ENCODE data around the gene NLRP1. TPM values are rescaled to one million over a fixed set of nuclear protein-coding genes. Genes with fewer than 3 reads are reported as not detected.

NLRP1 gene
- total and polyA plus RNA-seq, 2 experiments from 2014 or later: 17.5 to 33.4 TPM

DNA sequence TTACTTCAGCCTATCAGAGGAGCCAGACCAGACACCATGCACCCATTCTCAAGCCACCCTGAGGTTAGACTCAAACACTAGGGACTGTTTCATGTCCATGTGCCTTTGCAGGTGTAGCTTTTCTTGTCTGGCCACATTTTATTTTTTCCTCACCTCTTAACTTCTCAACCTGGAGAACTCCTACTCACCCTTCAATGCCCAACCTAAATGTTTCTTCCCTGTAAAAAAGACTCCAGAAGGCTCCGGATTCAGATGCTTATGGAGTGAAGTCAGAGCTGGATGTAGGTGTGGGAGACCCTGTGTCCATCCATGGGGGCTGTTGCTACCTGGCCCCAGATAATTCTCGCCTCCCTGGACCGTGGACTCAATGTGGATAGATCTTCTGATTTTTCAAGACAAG, 44.0 kb upstream of the NLRP1 start:
- no peak overlapping the region for H3K4me2 ChIP-seq (ENCODE audit: unreplicated experiment)
- no peaks in the 10 kb centered on the region for H3K9me3 ChIP-seq (ENCODE audit: low read depth)
- no peak for DNase-seq
- H3K4me3 ChIP-seq: no peak overlapping the region
- no peaks in the 10 kb centered on the region for H4K20me1 ChIP-seq (ENCODE audit: insufficient read depth)
- no peak for TF ChIP-seq EZH2phosphoT487 (IDR thresholded peaks at IDR 0.05; ENCODE audit: insufficient read depth, low read depth)
- no peak for TF ChIP-seq EZH2 (IDR thresholded peaks at IDR 0.05; ENCODE audit: insufficient read depth, poor library complexity, severe bottlenecking)
- in situ Hi-C loops (cut with MboI): no loop called here
- H3K27ac ChIP-seq: no peak overlapping the region
- H3K27me3 ChIP-seq (replicated peaks; ENCODE audit: insufficient read depth): no peaks in the 10 kb centered on the region
- H3K4me1 ChIP-seq (ENCODE audit: insufficient read depth): peaks cover 21% of the 10 kb centered on the region
- H3K9ac ChIP-seq: no peak overlapping the region
- H3K36me3 ChIP-seq (ENCODE audit: low read depth): no peaks in the 10 kb centered on the region
- H2AFZ ChIP-seq: no peak overlapping the region
- H3F3A ChIP-seq (ENCODE audit: insufficient read depth): peaks cover 21% of the 10 kb centered on the region
- WGBS, 2 experiments (ENCODE audit: low coverage in 1 of 2, low lambda C conversion rate in 2 of 2, missing lambda C conversion rate in 2 of 2): 65 to 70% methylated on average over 3 of the region's 3 CpGs
- H3K9me2 ChIP-seq (ENCODE audit: insufficient read depth): no peaks in the 10 kb centered on the region
- no peaks in the 10 kb centered on the region for H3K79me2 ChIP-seq (ENCODE audit: insufficient read depth)

DNA sequence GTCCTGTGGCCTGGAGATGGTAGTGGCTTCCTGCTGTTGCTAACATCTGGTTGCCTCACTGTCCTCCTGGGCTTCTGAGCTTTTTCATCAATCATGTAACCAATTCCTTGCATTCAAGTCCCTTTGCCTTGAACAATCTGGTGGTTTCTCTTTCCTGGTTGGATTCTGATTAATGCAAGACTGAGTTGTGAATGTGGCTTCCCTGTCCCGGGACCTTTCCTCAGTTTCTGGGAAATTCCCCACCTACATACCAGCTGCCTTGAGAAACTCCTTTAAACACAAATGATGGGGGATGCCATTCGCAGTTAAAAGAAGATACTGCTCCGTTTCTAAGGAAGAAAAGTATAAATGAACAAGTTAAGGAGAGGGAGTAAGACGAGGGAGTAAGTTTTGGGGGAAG, 39.9 kb upstream of the NLRP1 start:
- Histone ChIP-seq H3K79me2 (ENCODE audit: insufficient read depth) (no peaks in the 10 kb centered on the region), H3F3A (ENCODE audit: insufficient read depth) (no peaks in the 10 kb centered on the region), H3K36me3 (ENCODE audit: low read depth) (no peaks in the 10 kb centered on the region), H4K20me1 (ENCODE audit: insufficient read depth) (no peaks in the 10 kb centered on the region), H3K9me2 (ENCODE audit: insufficient read depth) (no peaks in the 10 kb centered on the region), H2AFZ (no peak overlapping the region), H3K4me3 (no peak overlapping the region), H3K27me3 (replicated peaks; ENCODE audit: insufficient read depth) (peaks cover 8% of the 10 kb centered on the region; the same call in 1 of the 2 replicates), H3K4me1 (ENCODE audit: insufficient read depth) (no peaks in the 10 kb centered on the region; the same call in 1 of the 2 replicates), H3K27ac (no peak overlapping the region), H3K4me2 (ENCODE audit: unreplicated experiment) (no peak overlapping the region), H3K9ac (no peak overlapping the region), H3K9me3 (ENCODE audit: low read depth) (no peaks in the 10 kb centered on the region)
- no peak for TF ChIP-seq EZH2phosphoT487 (IDR thresholded peaks at IDR 0.05; ENCODE audit: insufficient read depth, low read depth)
- no peak for TF ChIP-seq EZH2 (IDR thresholded peaks at IDR 0.05; ENCODE audit: insufficient read depth, poor library complexity, severe bottlenecking)
- no peak for DNase-seq
- WGBS, 2 experiments (ENCODE audit: low coverage in 1 of 2, low lambda C conversion rate in 2 of 2, missing lambda C conversion rate in 2 of 2): 17 to 32% methylated on average over 4 of the region's 4 CpGs
- in situ Hi-C loops (cut with MboI): no loop called here

DNA sequence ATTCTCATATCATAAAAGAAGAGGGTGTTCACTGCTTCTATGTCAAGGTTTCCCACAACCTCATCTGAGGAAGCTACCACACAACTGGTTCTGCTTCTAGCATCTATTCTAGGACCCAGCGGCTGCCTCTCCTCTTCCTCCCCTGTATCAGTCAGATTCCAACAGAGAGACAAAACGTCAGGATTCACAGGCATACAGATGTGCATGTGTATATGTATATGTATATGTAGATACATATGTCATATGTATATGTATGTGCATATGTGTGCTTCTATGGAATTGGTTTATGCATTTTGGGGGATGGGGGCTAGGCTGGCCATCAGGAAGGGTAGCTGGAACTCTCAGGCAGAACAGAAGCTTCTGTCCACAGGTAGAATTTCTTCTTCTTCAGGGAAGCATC, 37.4 kb upstream of the NLRP1 start:
- Histone ChIP-seq H3F3A (ENCODE audit: insufficient read depth) (no peaks in the 10 kb centered on the region), H2AFZ (no peak overlapping the region), H3K9me2 (ENCODE audit: insufficient read depth) (no peaks in the 10 kb centered on the region), H3K27me3 (replicated peaks; ENCODE audit: insufficient read depth) (peaks cover 11% of the 10 kb centered on the region; the same call in 1 of the 2 replicates), H3K36me3 (ENCODE audit: low read depth) (no peaks in the 10 kb centered on the region), H3K9ac (no peak overlapping the region), H3K27ac (no peak overlapping the region), H3K79me2 (ENCODE audit: insufficient read depth) (no peaks in the 10 kb centered on the region), H3K4me2 (ENCODE audit: unreplicated experiment) (no peak overlapping the region), H3K4me3 (no peak overlapping the region), H3K4me1 (ENCODE audit: insufficient read depth) (no peaks in the 10 kb centered on the region), H4K20me1 (ENCODE audit: insufficient read depth) (no peaks in the 10 kb centered on the region), H3K9me3 (ENCODE audit: low read depth) (no peaks in the 10 kb centered on the region)
- DNase-seq: no peak
- WGBS, 2 experiments (ENCODE audit: low coverage in 1 of 2, low lambda C conversion rate in 2 of 2, missing lambda C conversion rate in 2 of 2): 35 to 38% methylated on average over 2 of the region's 2 CpGs
- TF ChIP-seq EZH2 (IDR thresholded peaks at IDR 0.05; ENCODE audit: insufficient read depth, poor library complexity, severe bottlenecking) (no peak), EZH2phosphoT487 (IDR thresholded peaks at IDR 0.05; ENCODE audit: insufficient read depth, low read depth) (no peak)
- in situ Hi-C loops (cut with MboI): no loop called here

DNA sequence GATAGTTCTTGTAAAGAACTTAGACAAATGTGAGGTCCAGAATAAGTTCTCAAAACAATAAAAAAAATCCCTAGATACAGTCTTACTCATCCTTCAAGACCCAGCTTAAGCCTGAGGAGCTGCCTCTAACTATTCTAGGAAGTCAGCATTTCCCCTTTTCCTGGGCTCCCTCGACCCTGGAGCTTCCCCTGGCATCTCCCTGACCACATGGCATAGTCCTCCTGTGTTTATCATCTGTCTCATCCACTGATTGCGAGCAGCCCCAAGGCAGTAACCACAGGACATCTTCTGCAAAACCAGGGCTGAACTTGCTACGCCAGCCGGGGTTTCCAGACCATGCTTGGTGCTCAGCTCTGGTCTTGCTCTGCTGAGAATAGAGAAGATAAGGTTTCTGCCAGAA, 36.7 kb upstream of the NLRP1 start:
- Histone ChIP-seq H3K9ac (no peak overlapping the region), H3K79me2 (ENCODE audit: insufficient read depth) (no peaks in the 10 kb centered on the region), H2AFZ (no peak overlapping the region), H3F3A (ENCODE audit: insufficient read depth) (no peaks in the 10 kb centered on the region), H3K9me2 (ENCODE audit: insufficient read depth) (no peaks in the 10 kb centered on the region), H3K27me3 (replicated peaks; ENCODE audit: insufficient read depth) (peaks cover 11% of the 10 kb centered on the region; the same call in 1 of the 2 replicates), H3K4me3 (no peak overlapping the region), H3K4me2 (ENCODE audit: unreplicated experiment) (no peak overlapping the region), H3K9me3 (ENCODE audit: low read depth) (no peaks in the 10 kb centered on the region), H3K27ac (no peak overlapping the region), H3K4me1 (ENCODE audit: insufficient read depth) (no peaks in the 10 kb centered on the region), H3K36me3 (ENCODE audit: low read depth) (no peaks in the 10 kb centered on the region), H4K20me1 (ENCODE audit: insufficient read depth) (no peaks in the 10 kb centered on the region)
- in situ Hi-C loops (cut with MboI): no loop called here
- 42 to 43% methylated on average over 4 of the region's 4 CpGs for WGBS, 2 experiments (ENCODE audit: low coverage in 1 of 2, low lambda C conversion rate in 2 of 2, missing lambda C conversion rate in 2 of 2)
- TF ChIP-seq EZH2phosphoT487 (IDR thresholded peaks at IDR 0.05; ENCODE audit: insufficient read depth, low read depth) (no peak), EZH2 (IDR thresholded peaks at IDR 0.05; ENCODE audit: insufficient read depth, poor library complexity, severe bottlenecking) (no peak)
- DNase-seq: no peak

Data from GM23248 (cell line).